Stimulated activated CD4-positive, alpha-beta T cell treated with anti-CD3 and anti-CD28 coated beads, Interleukin-15, amount 100 ng/mL, for 24 hours (primary cell): ENCODE measurements around the gene CHRM4.

Experiments used
- DNase-seq: peaks from one replicate; pipeline ENCODE4 v3.0.0-alpha.2; 2020

CHRM4 gene

DNA sequence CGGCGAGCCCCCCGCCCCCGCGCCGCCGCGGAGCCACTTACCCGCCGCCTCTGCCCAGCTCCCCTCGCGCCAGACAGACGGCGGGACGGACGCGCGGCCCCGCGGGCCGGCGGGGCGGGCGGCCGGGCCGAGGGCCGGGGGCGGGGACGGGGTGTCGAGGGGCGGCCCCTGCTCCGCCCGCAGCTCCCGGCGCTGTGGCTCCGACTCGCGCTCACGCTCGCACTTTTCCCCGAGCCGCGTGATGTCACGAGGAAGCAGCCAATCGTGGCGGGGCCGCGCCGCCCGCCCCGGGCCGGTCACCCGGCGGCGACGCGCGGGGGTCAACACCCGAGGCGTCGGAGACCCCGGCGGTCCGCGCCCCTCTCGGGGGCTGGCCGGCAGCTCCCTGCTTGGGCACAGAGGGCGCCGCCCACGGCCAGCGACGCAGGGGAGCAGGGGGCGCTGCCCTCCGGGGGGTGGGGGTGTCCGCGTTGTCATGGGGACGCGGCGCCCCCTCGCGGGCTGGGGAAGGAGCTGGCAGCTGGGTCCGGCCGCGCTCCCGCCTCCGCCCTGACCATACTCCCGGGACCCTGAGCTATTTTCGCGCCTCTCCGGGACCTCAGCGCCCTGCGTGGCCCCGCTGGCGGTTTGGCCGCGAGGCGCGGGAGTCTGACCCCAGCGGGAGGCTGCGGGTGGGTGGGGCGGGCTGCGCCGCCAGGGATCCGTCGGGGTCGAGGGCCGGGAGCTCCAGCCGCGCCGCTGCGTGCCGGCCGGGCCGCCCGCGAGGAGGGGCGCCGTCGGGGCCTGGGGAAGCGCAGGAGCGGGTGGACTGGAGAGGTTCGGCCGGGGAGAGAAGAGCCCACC is at the start of gene CHRM4:
TSS of gene CHRM4 (minus strand) at position 199 of the 843 bp plus-strand sequence. CDS start 5,219 bp downstream, outside the sequence.
- DNase-seq, result peak; percentile 58

DNA sequence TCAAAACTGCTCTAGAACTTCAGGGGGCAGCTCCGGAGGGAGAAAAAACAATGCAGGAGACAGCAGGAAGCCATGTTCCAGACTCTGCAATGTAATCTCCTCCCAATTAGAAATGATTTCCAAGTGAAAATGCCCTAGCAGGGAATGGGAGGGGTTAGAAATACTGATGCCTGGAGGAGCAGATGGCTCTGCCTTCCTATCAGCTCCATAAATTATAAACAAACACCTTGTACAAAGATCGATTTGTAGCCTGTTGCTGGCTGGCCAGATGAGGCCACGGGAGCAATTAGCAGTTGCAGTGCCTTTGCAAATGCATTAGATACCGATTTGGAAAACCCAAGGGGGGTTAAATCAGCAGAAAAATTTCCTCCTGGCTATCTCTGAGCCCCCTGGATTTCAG is 46.6 kb upstream of the CHRM4 start:
- DNase-seq, result no peak

DNA sequence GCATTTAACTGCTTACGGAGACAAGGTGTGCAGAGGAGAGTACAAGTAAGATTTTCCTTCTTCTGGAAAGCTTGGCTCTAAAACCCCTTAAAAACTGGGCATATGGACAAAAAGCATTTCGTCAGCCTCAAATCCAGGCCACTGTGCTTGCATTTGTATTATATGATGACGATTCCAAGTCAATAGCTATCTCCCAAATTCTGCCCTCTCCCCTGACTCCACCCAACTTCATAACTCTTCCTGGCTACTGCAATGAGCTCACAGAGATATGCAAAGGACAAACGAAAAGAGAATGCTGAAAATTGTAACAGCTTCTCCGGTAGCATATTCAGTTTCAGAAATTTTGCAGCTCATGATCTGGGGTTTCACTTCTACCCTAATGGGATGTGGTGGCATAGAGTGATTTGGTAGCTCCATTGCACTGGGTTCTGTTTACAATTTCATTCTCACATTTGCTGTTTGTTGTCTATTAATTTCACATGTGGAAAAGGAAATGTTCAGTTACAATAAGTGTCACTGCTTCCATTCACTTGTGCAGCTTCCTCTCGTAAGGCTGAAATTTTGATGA is 45.6 kb upstream of the CHRM4 start:
- DNase-seq, result no peak

DNA sequence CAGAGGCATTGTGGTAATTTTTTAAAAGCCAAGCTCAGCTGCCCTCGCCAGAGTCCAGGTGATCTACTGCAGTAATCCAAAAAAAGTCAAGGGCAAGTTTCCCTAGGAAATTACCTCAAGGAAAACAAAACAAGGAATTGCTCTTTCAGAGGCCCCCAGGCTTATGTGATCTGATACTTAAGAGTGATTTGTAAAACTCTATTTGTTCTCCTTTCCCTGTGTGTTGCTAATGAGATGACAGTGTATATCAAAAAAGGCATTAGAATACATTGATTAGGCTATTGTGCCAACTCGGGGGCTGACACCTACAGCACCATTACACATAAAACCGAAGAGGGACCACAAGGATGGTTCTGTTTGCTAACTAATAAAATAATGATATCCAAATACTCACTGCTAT is 44.5 kb upstream of the CHRM4 start:
- no peak for DNase-seq

DNA sequence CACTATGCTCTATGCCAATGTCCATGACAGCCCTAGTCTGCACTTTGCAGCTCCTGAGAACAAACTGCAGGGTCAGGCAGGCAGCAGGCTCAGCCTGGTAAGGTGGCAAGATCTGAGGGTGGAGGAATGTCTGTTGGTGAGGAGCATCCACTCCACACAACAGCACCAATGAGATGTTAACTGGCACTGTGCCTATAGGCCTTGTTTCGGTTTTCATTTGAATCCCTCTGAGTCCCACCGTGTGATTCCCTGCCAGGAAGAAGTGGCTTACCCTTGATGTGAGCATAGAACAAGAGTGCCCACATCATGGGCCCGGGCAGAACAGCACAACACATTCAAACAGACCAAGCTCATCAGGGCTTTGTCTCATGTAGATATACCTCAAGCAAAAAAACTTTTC is 44.1 kb upstream of the CHRM4 start:
- DNase-seq, result no peak

DNA sequence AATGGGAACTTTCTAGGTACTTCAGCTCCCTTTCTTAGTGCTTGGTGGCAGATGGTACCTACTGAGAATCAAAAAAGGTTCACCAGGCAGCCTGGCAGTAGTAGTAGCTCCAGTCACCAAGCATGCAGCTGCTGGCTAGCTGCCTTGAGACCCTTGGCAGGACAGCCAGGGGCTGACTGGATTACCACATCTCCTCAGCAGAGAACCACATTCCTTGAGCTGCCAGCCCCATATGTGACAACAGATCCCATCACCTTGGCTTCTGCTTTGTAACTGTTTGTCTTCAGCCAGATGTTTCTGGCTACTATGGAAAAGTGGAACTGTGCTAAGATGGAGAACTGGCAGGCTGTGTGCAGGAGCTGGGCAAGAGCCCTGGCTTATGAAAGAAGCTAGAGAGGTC is 39.6 kb upstream of the CHRM4 start:
- no peak for DNase-seq

DNA sequence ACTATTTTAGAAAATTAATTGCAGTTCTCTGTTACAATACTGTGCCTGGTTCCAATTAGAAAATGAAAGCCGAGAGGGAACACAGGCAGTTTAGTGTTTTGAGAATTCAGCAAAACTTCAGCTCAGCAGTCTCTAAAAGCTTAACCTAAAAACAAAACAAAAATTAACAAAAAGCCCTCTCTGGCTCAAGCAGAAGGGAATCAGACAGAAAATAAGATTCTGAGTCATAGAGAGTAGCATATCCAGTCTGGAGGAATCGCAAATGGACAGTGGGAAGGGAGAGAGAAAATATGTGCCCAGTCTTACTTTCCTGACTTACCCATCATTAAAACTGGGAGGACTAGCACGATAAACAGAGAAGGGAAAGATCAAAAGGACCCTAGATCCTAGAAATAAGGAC is 38.1 kb upstream of the CHRM4 start:
- no peak for DNase-seq

DNA sequence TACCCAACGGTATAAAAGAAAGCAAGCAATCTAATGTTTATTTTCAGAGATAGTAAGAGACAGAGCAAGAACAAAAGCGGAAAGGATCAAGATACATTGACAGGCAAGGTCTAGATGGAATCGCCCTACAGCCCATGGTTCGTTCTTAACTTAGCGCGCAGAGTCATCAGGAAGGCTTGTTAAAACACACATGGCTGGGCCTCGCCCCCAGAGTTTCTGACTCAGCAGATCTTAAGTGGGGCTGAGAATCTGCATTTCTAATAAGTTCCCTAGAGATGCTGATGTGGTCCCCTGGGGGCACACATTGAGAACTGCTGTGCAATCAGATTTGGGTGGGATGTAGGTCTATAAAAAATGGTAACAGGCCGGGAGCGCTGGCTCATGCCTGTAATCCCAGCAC is 35.8 kb upstream of the CHRM4 start:
- DNase-seq, result no peak

DNA sequence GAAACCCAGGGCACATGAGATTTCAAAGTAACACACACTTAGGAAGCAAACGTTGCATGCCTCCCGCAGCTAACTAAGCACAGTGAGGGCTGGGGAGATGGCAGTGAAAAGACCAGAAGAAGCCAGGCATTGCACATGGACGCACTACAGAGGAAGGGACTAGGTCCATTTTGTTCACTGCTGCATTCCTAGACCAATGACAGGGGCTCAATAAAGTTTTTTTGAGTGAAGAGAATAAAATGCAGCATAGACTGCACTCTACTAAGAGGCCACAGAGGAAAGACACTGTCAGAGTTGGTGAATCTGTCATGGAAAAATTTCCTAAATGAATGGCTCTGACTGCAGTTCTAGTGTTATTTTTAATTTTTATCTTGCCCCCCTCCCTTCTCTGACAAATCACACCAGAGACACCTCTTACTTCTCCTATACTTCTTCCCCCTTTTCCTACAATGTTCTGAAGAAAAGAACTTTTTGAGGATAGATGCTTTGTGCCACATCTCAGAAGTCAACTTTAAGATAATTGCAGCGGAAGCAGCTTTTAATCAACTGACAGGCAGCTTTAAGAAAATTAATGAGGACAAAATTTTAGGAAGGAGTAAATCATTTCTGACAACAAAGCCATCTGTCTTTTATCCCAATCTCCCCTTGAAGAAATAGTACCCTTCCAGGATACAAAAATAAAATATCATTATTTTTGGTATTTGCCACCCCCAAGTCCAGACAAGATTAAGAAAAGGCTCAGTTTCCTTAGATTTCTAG is 34.8 kb upstream of the CHRM4 start:
- no peak for DNase-seq

DNA sequence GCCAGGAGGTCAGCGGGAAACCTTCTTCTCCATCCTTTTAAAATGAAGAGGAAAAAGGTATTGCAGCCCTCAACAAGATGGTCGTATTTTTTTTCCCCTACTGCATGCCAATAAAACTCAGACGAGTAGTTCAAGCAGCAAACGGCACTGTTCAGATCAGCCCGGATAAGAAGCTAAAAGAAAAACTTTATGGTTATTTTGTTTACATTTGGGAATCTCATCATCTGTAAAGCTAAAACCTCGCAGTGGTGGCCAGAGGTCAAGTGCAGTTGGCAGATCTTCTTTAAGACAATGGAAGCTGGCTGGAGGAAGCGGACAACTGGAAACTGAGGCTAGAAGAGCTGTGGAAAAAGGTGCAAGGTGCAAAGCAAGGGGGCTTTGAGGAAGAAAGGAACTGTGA is 31.0 kb upstream of the CHRM4 start:
- no peak for DNase-seq

DNA sequence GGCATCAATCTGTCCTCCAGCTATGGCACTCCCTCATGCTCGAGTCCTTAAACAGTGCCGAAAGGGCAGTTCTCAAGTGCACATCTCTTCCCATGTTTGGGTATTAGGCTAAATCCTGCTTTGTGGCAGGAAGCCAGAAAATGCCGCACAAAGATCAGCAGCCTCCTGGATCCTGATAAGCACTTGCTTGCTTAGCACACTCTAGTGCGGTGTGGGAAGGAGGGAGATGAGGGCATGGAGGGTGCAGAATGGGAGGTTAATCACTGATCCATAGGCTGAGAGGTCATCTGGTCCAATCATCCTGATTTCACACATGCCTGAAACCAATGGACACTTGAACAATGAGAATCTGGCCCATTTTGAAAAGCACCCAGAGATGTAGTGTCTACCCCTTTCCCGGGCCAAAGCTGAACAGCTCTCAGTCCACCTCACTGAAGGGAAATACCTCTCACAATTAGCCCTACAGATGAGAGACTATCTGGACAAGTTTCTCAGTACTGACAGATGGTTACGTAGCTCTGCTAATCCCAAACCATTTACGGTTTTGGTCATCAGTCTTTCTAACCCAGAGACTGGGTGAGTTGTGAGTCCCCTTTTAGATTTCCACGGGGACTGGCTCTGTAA is 29.8 kb upstream of the CHRM4 start:
- no peak for DNase-seq

DNA sequence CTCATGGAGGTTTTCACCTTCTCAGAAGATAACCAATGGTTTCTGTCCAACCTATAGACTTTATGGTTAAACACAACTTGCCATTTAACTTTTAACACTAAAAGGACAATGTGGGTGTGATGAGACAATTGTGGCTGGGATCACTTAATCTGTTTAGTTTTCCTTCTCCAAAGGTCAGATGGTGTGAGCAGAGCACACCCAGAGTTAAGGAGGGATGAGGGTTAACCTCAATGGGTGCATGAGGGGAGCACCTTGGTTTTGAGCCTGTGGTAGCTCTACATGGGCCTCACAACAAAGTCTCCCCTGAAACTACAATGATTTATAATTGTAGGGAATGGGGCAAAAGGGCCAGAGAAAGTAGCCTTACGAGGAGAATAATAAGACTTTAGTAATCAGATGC is 28.9 kb upstream of the CHRM4 start:
- no peak for DNase-seq

DNA sequence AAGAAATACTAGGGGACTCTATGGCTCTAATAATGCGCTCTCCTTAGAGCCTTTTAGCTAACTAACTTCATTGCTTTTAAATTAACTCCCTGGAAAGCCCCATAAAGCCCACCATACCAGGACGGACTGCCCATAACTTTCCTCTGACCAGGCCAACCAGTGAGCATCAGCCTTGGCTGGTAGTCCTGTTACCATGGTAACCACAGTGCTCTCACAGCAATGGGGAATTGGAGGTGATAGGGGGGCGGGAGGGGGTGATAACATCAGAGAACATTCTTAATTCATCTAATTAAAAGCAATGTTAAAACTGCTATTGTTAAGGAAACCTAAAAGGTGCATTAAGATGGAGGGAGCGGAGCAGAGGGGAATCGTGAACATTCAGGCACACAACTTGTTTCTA is 27.2 kb upstream of the CHRM4 start:
- no peak for DNase-seq

DNA sequence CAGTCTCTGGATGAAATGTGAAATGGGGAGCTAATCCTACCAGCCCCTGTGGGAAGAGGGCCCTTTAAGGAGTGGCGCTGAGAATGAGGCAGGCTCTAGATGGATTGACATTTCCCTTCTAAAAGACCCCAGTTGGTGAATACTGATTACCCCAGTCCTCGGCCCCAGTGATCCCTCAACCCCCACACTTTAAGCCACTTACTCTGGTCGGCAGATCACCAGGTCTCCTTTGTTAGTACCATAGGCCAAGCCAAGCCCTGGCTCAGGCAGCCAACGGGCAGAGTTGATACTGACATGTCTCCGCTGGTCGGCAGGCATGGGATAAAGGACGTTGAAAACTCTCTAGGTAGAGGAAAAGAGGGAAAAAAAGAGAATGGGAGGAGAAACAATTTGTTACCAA is 26.1 kb upstream of the CHRM4 start:
- DNase-seq, result no peak

DNA sequence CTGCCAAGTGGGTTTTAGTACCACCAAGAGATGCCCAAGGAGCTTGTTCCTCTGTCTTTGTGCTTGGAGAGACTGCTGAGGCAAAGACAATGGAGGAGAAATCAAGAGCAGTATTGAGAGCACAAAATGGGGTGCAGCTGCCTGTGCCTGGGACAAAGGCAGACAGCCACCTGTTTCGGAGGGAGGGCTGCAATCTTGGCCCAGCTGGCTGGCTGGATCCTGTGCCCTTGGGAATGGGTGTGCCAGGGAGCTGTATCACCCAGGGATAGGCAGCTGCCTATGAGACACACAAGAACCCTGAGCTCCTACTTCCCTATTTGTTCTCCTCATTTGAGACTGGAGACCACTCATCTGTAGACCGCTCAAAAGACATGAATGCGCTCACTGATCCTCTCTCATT is 23.3 kb upstream of the CHRM4 start:
- no peak for DNase-seq

DNA sequence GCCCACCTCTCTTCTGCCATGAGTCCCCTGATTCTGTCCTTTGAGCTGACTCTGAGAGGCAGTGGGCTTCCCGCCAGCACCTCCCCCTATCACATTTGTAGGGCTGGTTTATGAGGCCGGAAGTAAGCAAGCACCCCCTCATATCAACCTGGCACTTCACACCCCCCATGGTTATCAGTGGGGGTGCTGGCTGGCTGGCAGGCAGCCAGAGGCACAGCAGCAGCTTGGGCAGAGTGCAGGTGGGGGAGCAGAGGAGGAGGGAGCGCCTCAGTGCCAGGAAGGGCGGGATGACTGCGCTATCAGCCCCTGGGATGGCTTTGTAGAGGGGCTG is 22.9 kb upstream of the CHRM4 start:
- no peak for DNase-seq

DNA sequence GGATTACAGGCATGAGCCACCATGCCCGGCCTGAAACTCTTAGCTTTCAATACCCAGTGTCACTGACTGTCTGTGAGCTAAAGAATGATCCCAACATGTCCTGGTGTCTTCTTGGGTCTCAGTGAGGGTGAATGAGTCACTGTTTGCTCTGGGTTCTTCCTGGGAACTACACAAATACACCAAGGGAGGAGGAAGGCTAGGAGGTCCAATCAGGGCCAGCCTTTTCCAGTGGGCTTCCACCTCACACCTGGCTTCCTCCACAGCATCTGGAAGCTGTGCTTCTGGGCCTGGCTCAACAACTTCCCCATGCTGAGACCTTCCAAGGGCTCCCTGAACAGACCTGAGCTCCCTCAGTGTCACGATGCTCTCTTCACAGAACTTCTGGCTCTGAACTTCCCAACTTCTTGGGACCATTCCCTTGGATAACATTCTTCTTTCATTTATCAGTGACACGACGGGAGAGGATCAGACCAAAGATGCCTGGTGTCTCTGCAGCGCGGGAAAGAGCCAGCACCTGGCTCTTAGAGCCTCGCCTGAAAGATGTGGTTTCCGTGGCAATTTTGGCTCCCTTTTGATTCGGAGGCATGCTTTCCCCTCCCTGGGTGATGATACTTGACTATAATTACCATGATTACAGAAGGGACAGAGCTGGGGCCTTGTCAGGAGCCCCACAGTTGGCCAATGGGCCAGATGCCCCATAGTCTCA is 22.3 kb upstream of the CHRM4 start:
- DNase-seq, result no peak

DNA sequence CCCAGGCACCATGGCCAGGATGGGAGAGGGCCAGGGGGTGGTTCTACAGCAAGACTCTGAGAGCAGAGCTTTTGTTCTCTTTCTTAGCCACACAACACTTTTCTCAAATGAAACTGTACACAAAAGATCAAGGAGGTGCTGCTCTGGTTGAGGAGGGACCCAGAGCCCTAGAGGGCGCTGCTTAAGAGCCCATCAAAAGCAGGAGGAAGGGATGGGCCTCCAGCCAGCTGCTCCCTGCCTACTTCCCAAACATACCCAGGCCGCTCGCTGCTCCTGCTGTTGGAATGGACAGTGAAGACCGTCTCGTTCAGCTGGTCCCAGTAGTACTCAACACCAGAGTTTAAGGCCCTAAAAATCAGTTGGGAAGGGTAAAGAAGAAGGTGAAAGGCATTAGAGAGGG is 18.4 kb upstream of the CHRM4 start:
- no peak for DNase-seq

DNA sequence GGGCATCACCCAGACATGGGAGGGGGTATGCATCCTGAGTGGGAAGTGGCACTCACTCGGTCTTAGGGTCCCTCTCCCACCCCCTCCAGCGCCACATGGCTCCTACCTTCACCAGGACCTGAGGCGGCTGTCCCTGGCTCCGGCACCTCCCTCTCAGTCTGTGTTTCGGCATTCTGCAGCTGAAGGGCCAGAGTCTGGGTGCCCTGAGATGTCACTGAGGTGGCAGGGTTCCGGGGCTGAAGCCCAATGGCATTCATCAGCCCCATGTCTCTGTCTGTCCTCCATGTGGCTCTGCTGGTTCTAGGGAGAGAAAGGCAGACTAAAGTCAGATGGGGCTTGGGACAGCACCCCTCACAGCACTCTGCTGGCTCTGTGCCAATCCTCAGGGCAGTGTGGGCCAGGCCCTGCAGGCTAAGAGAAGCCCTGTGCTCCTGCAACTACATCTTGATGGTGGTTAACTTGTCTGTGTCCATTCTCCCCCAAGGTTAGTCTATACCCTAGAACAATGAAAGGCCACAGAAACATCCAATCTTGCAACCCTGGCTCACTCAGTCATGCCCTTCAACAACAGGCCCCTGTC is 16.9 kb upstream of the CHRM4 start:
- no peak for DNase-seq

DNA sequence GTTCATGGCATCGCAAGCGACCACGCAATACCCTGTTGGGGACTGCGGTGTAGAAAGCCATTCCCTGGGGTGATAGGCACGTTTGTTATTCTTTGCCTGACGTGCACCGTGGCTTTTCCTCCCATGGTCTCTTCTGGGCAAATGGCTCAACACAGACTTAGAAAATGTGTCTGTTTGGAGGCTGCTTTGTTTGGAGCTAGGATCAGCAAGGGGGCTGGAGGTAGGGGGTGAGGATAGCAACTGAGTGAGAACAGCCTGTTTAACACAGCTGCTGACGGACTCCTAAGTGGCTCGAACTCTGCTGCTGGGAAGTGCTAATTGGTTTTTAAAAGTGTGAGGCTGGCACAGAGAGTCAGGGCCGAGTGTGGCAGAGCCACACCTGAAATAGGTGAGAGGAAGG is 16.1 kb upstream of the CHRM4 start:
- DNase-seq, result no peak

DNA sequence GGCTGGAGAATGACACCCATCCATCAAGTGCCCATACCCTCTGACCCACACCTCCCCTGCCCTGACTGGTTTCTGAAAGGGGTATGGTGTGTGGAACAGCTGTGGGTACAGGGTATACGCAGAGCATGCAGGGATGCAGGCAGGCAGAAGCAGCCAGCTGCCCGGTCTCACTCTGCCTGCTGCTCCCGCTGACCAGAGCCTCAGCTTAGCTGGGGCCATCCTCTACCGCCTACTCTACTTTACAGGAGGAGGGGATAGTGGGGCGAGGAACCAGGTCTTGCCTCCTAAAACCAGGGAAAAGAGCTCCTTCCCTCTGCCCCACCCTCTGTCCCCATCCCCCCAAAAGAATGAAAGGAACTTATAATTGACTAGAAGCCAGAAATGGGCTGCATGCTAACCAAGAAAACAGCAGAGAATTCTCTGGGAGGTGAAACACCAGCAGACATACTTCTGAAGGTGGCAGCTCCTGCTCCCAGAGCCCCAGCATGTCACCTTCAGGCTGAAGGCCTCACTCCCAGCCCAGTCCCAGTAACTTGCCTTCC is 13.0 kb upstream of the CHRM4 start:
- no peak for DNase-seq
